Spleen (tissue), 7 donors: ENCODE data around the gene ATXN7.

Source experiments
- CTCF ChIP-seq, 11 experiments: fragments of 200-600 bp in 7 of 11; fragments of 450-650 bp in 4 of 11; sonication (generic) in 4 of 11; IDR thresholded peaks in 8 of 11; conservative IDR thresholded peaks in 3 of 11; 1 replicate in 7 of 11; 2 replicates in 4 of 11; pipeline versions ENCODE4 v1.4.0 to v1.8.0; 2016 to 2021; ENCODE audit warnings: antibody characterized with exemption in 11 of 11, inconsistent platforms in 4 of 11, mild to moderate bottlenecking in 1 of 11
- POLR2A ChIP-seq, 3 donors: fragments of 450-650 bp; IDR thresholded peaks; one replicate each; pipeline ENCODE4 v1.5.1; 2017; ENCODE audit warnings: antibody characterized with exemption in 3 of 3, mild to moderate bottlenecking in 1 of 3
- POLR2AphosphoS5 ChIP-seq, 3 donors: sonication (generic); formaldehyde crosslinking; IDR thresholded peaks; one replicate each; pipeline ENCODE4 v1.5.1; 2017; ENCODE audit warnings: antibody characterized with exemption in 3 of 3
- donor health status: DM: no; HTN: no; CAD: no; lungs with moderate emphysema.
- donor health status: DM: no; HTN: no; CAD: no.
- donor health status: DM: no; HTN: no; CAD: no.

GRCh38 chr3:63966871-63967270, 103.2 kb downstream of the ATXN7 start:
- TF ChIP-seq CTCF (IDR thresholded peaks at IDR 0.05 in 8 of 11, conservative IDR thresholded peaks at IDR 0.05 in 3 of 11) (no peak), POLR2AphosphoS5 (IDR thresholded peaks at IDR 0.05) (no peak), POLR2A (IDR thresholded peaks at IDR 0.05) (no peak)
